DND-41 (cell line): Measurements from ENCODE around the gene ZDHHC14.

Source experiments
- CTCF ChIP-seq: IDR thresholded peaks from 2 replicates; pipeline ENCODE4 v1.5.1; 2012; ENCODE audit warnings: borderline replicate concordance, low read length, moderate library complexity, mild to moderate bottlenecking; ENCODE audit not compliant: poor library complexity, severe bottlenecking; ENCODE audit errors: extremely low read depth
- EZH2 ChIP-seq: IDR thresholded peaks from 3 replicates; pipeline ENCODE4 v1.6.1; 2012; ENCODE audit warnings: borderline replicate concordance, low read depth, mild to moderate bottlenecking, moderate library complexity, low read length, inconsistent platforms; ENCODE audit not compliant: severe bottlenecking

- TF ChIP-seq CTCF = no peak
- TF ChIP-seq EZH2 = no peak
Observed at GRCh38 chr6:157382821-157383220, 1.8 kb downstream of the ZDHHC14 start.
